Measurements from ENCODE around the gene IARS1. TPM values are rescaled to one million over a fixed set of nuclear protein-coding genes. Genes with fewer than 3 reads are reported as not detected.

Gene IARS1
- total and polyA plus RNA-seq, 10 of the 15 experiments (the other 5 are each of a cell fraction or from before 2014, with no cell fraction given), result 71.0 to 227 (median 153) TPM

- TF ChIP-seq YBX1 (IDR thresholded peaks at IDR 0.05) (no peak), CHD2 (IDR thresholded peaks at IDR 0.05; ENCODE audit: borderline replicate concordance, low read depth, low read length) (peak; percentile 95), ZBTB40 (IDR thresholded peaks at IDR 0.05; ENCODE audit: borderline replicate concordance) (peak; percentile 65; the same call in 1 of the 2 replicates), BCL11A (IDR thresholded peaks at IDR 0.05; ENCODE audit: low read depth, low read length) (no peak), CREB1 (IDR thresholded peaks at IDR 0.05; ENCODE audit: low read depth) (peak; percentile 97), IRF4 (IDR thresholded peaks at IDR 0.05; ENCODE audit: low read depth, low read length) (0 out of 2 replicates have a peak, but pooled peaks have one; percentile 12), E4F1 (IDR thresholded peaks at IDR 0.05; ENCODE audit: borderline replicate concordance, partially characterized antibody) (peak; percentile 97), GABPA (IDR thresholded peaks at IDR 0.05; ENCODE audit: low read depth) (no peak), SIX5 (IDR thresholded peaks at IDR 0.05; ENCODE audit: low read depth, low read length, severe bottlenecking) (peak; percentile 25), ZBTB33 (IDR thresholded peaks at IDR 0.05) (no peak), DPF2 (IDR thresholded peaks at IDR 0.05) (peak; percentile 54; the same call in 1 of the 2 replicates), GATAD2B (conservative IDR thresholded peaks at IDR 0.05; ENCODE audit: low read depth) (0 out of 2 replicates have a peak, but pooled peaks have one; percentile 45), MLLT1 (IDR thresholded peaks at IDR 0.05) (peak; percentile 56), KAT2A (conservative IDR thresholded peaks at IDR 0.05; ENCODE audit: control insufficient read depth, low read depth, low read length) (no peak), SP1 (IDR thresholded peaks at IDR 0.05; ENCODE audit: low read depth, low read length) (peak; percentile 99), BHLHE40 (IDR thresholded peaks at IDR 0.05; ENCODE audit: borderline replicate concordance in 1 of 2, low read depth in 2 of 2, low read length in 1 of 2) (peak; percentile 47 to 82; a peak in 3 of 4 replicates), RUNX3 (IDR thresholded peaks at IDR 0.05; ENCODE audit: low read length) (peak; percentile 64), SMC3 (IDR thresholded peaks at IDR 0.05; ENCODE audit: borderline replicate concordance, low read length) (peak; percentile 8; the same call in 1 of the 2 replicates), FOXM1 (IDR thresholded peaks at IDR 0.05; ENCODE audit: low read depth, low read length) (no peak), BRCA1 (IDR thresholded peaks at IDR 0.05; ENCODE audit: low read depth, low read length) (no peak)
Measured at GRCh38 chr9:92293452-92294296, at the start of gene IARS1 (continued).
